ENCODE data around the gene RNF19B. TPM values are rescaled to one million over a fixed set of nuclear protein-coding genes. Genes with fewer than 3 reads are reported as not detected.

The RNF19B gene
- total RNA-seq, 3 donors from 2014 or later (not counting 1 experiment from before 2014, with no cell fraction given): 44.2 to 110 (median 54.3) TPM

DNA sequence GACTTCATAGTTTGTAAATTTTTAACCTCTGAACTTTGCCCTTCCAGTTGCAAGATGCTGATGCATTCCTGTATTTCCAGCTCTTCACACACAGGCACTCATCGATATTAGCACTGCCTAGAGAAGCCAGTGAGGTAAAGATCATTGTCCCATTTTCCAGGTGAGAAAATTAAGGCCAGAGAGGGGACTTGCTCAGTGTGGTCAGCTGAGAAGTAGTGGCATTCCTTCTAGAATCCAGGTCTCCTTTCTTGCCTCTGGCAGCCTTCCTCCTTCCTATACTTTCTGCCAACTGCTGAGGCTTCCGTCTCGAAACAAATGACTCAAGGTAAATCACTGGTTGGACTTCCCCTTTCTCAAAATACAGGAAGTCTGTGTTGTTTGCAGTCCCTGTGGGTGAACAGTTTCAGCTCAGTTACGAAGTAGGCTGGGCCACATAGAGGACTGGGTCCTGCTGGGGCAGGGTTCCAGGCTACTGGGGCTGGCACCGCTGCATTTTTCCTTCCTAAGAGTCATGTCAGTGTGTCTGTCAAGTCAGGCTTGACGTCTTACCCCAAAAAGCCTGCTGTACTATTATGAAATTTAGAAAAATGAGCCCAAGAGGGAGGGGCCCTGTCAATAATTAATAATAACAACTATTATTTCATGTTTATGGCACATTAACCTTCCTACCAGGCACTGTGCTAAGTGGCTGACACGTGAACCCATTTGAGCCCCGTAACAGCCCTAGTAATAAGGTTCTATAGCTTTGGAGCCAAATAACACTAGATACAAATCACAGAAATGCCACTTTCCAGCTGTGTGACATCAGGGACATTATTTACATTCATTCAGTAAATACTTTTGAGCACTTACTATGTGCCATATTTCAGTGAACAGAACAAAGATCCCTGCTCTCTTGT lies 16.6 kb upstream of the RNF19B start:
- Mint-ChIP-seq H3K4me3 (peak overlapping the region; percentile 67), H3K27ac (peak overlapping the region; percentile 90), H3K4me1 (peaks cover 14 to 20% of the 10 kb centered on the region in 2 donors), H3K27me3 (ENCODE audit: low read depth in 2 of 2) (no peaks in the 10 kb centered on the region), H3K9me3 (no peaks in the 10 kb centered on the region), H3K36me3 (no peaks in the 10 kb centered on the region)
- intact Hi-C loops (cut with micrococcal nuclease): loop anchor here (1.0 kb wide), 1 partner anchor 17 kb away; the partner anchor contains the start of gene RNF19B
- H3K4me1 ChIP-seq (ENCODE audit: control insufficient read depth, insufficient read depth, low read length): peaks cover 39% of the 10 kb centered on the region
- 11% methylated on average over 7 of the region's 8 CpGs for WGBS (ENCODE audit: insufficient coverage)
- peak overlapping the region; percentile 27 for H3K4me3 ChIP-seq (ENCODE audit: low read length)
- no peaks in the 10 kb centered on the region for H3K9me3 ChIP-seq (ENCODE audit: control insufficient read depth, insufficient read depth, low read length)
- peak; percentile 45 to 88 for DNase-seq
- ATAC-seq: peak; percentile 98 to 99 (median 98)
- TF ChIP-seq, protein P1, sequence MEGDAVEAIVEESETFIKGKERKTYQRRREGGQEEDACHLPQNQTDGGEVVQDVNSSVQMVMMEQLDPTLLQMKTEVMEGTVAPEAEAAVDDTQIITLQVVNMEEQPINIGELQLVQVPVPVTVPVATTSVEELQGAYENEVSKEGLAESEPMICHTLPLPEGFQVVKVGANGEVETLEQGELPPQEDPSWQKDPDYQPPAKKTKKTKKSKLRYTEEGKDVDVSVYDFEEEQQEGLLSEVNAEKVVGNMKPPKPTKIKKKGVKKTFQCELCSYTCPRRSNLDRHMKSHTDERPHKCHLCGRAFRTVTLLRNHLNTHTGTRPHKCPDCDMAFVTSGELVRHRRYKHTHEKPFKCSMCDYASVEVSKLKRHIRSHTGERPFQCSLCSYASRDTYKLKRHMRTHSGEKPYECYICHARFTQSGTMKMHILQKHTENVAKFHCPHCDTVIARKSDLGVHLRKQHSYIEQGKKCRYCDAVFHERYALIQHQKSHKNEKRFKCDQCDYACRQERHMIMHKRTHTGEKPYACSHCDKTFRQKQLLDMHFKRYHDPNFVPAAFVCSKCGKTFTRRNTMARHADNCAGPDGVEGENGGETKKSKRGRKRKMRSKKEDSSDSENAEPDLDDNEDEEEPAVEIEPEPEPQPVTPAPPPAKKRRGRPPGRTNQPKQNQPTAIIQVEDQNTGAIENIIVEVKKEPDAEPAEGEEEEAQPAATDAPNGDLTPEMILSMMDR (IDR thresholded peaks at IDR 0.05): no peak
- peak overlapping the region; percentile 96 for H3K27ac ChIP-seq (ENCODE audit: low read length)
- no peaks in the 10 kb centered on the region for H3K36me3 ChIP-seq (ENCODE audit: control insufficient read depth, insufficient read depth, low read length)
- H3K27me3 ChIP-seq (ENCODE audit: control insufficient read depth, insufficient read depth, low read length): no peaks in the 10 kb centered on the region

DNA sequence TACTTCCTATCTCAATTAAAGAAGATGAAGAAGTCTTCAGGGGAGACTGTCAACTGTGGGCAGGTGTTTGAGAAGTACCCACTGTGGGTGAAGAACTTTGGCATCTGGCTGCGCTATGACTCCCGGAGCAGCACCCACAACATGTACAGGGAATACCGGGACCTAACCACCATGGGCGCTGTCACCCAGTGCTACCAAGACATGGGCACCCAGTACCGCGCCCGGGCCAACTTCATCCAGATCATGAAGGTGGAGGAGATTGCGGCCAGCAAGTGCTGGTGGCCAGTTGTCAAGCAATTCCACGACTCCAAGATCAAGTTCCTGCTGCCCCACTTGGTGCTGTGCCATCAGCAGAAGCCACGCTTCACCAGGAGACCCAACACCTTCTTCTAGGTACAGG lies 15.5 kb upstream of the RNF19B start:
- Mint-ChIP-seq H3K36me3 (no peaks in the 10 kb centered on the region), H3K4me3 (no peak overlapping the region), H3K27me3 (ENCODE audit: low read depth in 2 of 2) (peaks cover 0 to 5% of the 10 kb centered on the region in 2 donors), H3K4me1 (peaks cover 14 to 20% of the 10 kb centered on the region in 2 donors), H3K9me3 (no peaks in the 10 kb centered on the region), H3K27ac (peak overlapping the region; percentile 90)
- intact Hi-C loops (cut with micrococcal nuclease): no loop called here
- no peaks in the 10 kb centered on the region for H3K27me3 ChIP-seq (ENCODE audit: control insufficient read depth, insufficient read depth, low read length)
- TF ChIP-seq, protein P1 (IDR thresholded peaks at IDR 0.05): no peak
- no peak overlapping the region for H3K4me3 ChIP-seq (ENCODE audit: low read length)
- ATAC-seq (no peak), DNase-seq (no peak)
- no peak overlapping the region for H3K27ac ChIP-seq (ENCODE audit: low read length)
- H3K4me1 ChIP-seq (ENCODE audit: control insufficient read depth, insufficient read depth, low read length): peaks cover 39% of the 10 kb centered on the region
- H3K36me3 ChIP-seq (ENCODE audit: control insufficient read depth, insufficient read depth, low read length): no peaks in the 10 kb centered on the region
- H3K9me3 ChIP-seq (ENCODE audit: control insufficient read depth, insufficient read depth, low read length): no peaks in the 10 kb centered on the region
- WGBS (ENCODE audit: insufficient coverage): 97% methylated on average over 10 of the region's 10 CpGs

DNA sequence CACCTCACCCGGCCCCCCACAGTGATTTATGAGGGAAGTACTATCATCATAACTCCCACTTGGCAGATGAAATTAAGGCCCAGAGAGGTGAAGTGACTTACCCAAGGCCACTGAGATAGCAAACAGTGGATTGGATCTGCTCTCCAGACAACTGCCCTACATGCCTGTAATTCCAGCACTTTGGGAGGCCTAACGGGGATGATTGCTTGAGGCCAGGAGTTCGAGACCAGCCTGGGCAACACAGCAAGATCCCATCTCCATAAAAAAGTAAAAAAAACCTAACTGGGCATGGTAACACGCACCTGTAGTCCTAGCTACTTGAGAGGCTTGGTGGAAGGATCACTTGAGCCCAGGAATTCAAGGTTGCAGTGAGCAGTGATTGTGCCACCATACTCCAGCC lies 14.2 kb upstream of the RNF19B start:
- Histone ChIP-seq H3K36me3 (ENCODE audit: control insufficient read depth, insufficient read depth, low read length) (no peaks in the 10 kb centered on the region), H3K4me1 (ENCODE audit: control insufficient read depth, insufficient read depth, low read length) (peaks cover 28% of the 10 kb centered on the region), H3K27me3 (ENCODE audit: control insufficient read depth, insufficient read depth, low read length) (no peaks in the 10 kb centered on the region), H3K9me3 (ENCODE audit: control insufficient read depth, insufficient read depth, low read length) (no peaks in the 10 kb centered on the region), H3K4me3 (ENCODE audit: low read length) (no peak overlapping the region), H3K27ac (ENCODE audit: low read length) (no peak overlapping the region)
- no peaks in the 10 kb centered on the region for H3K36me3 Mint-ChIP-seq
- H3K4me3 Mint-ChIP-seq: no peak overlapping the region
- peaks cover 14 to 20% of the 10 kb centered on the region in 2 donors for H3K4me1 Mint-ChIP-seq
- peak overlapping the region in 1 of 2 donors; percentile 90 for H3K27ac Mint-ChIP-seq
- intact Hi-C loops (cut with micrococcal nuclease): no loop called here
- H3K9me3 Mint-ChIP-seq: no peaks in the 10 kb centered on the region
- no peak for ATAC-seq
- H3K27me3 Mint-ChIP-seq (ENCODE audit: low read depth in 2 of 2): peaks cover 0 to 7% of the 10 kb centered on the region in 2 donors
- TF ChIP-seq, protein P1 (IDR thresholded peaks at IDR 0.05): no peak
- DNase-seq: no peak
- 97% methylated on average over 4 of the region's 4 CpGs for WGBS (ENCODE audit: insufficient coverage)

Measured in natural killer cell (primary cell).